Measurements from ENCODE around the gene NIN. TPM values are rescaled to one million over a fixed set of nuclear protein-coding genes. Genes with fewer than 3 reads are reported as not detected.

Gene NIN
- polyA plus RNA-seq, 1 donor from 2014 or later: 47.6 TPM

DNA sequence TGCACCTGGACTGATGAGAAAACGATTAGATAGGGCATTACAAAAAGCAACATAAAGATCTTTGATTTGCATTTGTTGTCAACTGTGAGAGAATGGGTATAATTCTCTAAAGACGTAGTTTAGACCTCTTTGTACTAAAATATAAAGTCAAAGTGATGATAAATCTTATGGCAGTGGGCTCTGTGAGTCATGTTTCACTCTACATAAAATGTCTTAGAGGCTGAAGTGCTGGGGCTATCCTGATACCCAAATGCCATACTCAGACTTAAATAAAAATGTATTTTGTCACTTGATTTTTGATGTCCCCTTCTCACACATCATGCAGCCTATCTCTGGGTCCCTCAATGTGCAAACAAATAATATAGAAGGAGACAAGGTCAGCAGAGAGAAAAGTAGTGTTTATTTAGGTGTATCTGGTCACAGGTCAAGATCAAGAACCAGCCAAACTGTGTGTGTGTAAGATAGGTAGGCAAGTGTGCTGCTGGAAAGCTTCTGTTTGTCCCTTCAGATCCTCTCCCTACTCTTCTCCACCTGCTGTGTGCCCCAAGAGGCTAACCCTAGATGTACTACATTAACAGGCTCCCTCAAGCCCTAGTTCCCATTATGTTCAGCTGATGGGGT, 7.0 kb upstream of the NIN start:
- H2AFZ ChIP-seq (ENCODE audit: low read depth, low read length): no peak overlapping the region
- H4K20me1 ChIP-seq (ENCODE audit: insufficient read depth): no peaks in the 10 kb centered on the region
- no peak for TF ChIP-seq RAD21 (conservative IDR thresholded peaks at IDR 0.05)
- TF ChIP-seq EZH2 (IDR thresholded peaks at IDR 0.05; ENCODE audit: borderline replicate concordance, insufficient read depth, low read length, poor library complexity, severe bottlenecking): no peak
- TF ChIP-seq TAF1 (IDR thresholded peaks at IDR 0.05; ENCODE audit: low read depth): no peak
- TF ChIP-seq EP300 (conservative IDR thresholded peaks at IDR 0.05; ENCODE audit: poor library complexity, severe bottlenecking): no peak
- TF ChIP-seq, protein P1, sequence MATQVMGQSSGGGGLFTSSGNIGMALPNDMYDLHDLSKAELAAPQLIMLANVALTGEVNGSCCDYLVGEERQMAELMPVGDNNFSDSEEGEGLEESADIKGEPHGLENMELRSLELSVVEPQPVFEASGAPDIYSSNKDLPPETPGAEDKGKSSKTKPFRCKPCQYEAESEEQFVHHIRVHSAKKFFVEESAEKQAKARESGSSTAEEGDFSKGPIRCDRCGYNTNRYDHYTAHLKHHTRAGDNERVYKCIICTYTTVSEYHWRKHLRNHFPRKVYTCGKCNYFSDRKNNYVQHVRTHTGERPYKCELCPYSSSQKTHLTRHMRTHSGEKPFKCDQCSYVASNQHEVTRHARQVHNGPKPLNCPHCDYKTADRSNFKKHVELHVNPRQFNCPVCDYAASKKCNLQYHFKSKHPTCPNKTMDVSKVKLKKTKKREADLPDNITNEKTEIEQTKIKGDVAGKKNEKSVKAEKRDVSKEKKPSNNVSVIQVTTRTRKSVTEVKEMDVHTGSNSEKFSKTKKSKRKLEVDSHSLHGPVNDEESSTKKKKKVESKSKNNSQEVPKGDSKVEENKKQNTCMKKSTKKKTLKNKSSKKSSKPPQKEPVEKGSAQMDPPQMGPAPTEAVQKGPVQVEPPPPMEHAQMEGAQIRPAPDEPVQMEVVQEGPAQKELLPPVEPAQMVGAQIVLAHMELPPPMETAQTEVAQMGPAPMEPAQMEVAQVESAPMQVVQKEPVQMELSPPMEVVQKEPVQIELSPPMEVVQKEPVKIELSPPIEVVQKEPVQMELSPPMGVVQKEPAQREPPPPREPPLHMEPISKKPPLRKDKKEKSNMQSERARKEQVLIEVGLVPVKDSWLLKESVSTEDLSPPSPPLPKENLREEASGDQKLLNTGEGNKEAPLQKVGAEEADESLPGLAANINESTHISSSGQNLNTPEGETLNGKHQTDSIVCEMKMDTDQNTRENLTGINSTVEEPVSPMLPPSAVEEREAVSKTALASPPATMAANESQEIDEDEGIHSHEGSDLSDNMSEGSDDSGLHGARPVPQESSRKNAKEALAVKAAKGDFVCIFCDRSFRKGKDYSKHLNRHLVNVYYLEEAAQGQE (IDR thresholded peaks at IDR 0.05; ENCODE audit: borderline replicate concordance): no peak
- no peak for TF ChIP-seq MXI1 (conservative IDR thresholded peaks at IDR 0.05; ENCODE audit: poor library complexity, severe bottlenecking)
- no peak for TF ChIP-seq POLR2AphosphoS5 (IDR thresholded peaks at IDR 0.05)
- H3K9me2 ChIP-seq (ENCODE audit: insufficient read depth, low read length): no peaks in the 10 kb centered on the region
- no peak overlapping the region for H3K9ac ChIP-seq (ENCODE audit: low read length)
- no peak overlapping the region for H3K4me2 ChIP-seq (ENCODE audit: low read length)
- no peaks in the 10 kb centered on the region for H3K9me3 ChIP-seq (ENCODE audit: low read length)
- H3K27me3 ChIP-seq (ENCODE audit: insufficient read depth, low read depth, low read length): no peaks in the 10 kb centered on the region
- no peaks in the 10 kb centered on the region for H3K36me3 ChIP-seq (ENCODE audit: insufficient read depth, low read length)
- no peak overlapping the region for H3K4me3 ChIP-seq (ENCODE audit: low read length)
- H3K27ac ChIP-seq (ENCODE audit: low read length): no peak overlapping the region
- H3K79me2 ChIP-seq (replicated peaks; ENCODE audit: insufficient read depth, low read length): no peaks in the 10 kb centered on the region
- H3F3A ChIP-seq (ENCODE audit: insufficient read depth, low read length, poor library complexity, severe bottlenecking): no peaks in the 10 kb centered on the region

DNA sequence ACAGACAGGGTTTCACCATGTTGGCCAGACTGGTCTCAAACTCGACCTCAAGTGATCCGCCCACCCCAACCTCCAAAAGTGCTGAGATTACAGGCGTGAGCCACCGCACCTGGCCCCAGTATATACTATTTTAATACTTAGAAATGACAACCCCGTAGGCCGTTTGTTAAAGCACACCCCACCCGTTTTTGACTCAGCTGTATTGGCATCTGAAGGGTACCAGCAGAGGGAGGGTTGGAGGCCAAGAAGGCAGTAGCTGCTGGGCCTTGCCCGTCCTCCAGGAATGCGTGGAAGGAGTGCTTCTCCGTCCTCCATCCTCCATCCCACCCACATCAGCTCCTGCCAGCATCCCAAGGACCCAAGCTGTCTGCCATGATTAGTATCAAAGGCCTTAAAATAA, 6.3 kb upstream of the NIN start:
- H3K9ac ChIP-seq (ENCODE audit: low read length): no peak overlapping the region
- no peak overlapping the region for H2AFZ ChIP-seq (ENCODE audit: low read depth, low read length)
- no peak overlapping the region for H3K4me3 ChIP-seq (ENCODE audit: low read length)
- no peaks in the 10 kb centered on the region for H4K20me1 ChIP-seq (ENCODE audit: insufficient read depth)
- no peak overlapping the region for H3K4me2 ChIP-seq (ENCODE audit: low read length)
- no peak for TF ChIP-seq EP300 (conservative IDR thresholded peaks at IDR 0.05; ENCODE audit: poor library complexity, severe bottlenecking)
- TF ChIP-seq SMC3 (conservative IDR thresholded peaks at IDR 0.05; ENCODE audit: poor library complexity): no peak
- no peak for TF ChIP-seq EZH2 (IDR thresholded peaks at IDR 0.05; ENCODE audit: borderline replicate concordance, insufficient read depth, low read length, poor library complexity, severe bottlenecking)
- TF ChIP-seq, protein P2, sequence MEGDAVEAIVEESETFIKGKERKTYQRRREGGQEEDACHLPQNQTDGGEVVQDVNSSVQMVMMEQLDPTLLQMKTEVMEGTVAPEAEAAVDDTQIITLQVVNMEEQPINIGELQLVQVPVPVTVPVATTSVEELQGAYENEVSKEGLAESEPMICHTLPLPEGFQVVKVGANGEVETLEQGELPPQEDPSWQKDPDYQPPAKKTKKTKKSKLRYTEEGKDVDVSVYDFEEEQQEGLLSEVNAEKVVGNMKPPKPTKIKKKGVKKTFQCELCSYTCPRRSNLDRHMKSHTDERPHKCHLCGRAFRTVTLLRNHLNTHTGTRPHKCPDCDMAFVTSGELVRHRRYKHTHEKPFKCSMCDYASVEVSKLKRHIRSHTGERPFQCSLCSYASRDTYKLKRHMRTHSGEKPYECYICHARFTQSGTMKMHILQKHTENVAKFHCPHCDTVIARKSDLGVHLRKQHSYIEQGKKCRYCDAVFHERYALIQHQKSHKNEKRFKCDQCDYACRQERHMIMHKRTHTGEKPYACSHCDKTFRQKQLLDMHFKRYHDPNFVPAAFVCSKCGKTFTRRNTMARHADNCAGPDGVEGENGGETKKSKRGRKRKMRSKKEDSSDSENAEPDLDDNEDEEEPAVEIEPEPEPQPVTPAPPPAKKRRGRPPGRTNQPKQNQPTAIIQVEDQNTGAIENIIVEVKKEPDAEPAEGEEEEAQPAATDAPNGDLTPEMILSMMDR (IDR thresholded peaks at IDR 0.05; ENCODE audit: poor library complexity, severe bottlenecking): no peak
- no peaks in the 10 kb centered on the region for H3K9me2 ChIP-seq (ENCODE audit: insufficient read depth, low read length)
- H3K9me3 ChIP-seq (ENCODE audit: low read length): no peaks in the 10 kb centered on the region
- H3K36me3 ChIP-seq (ENCODE audit: insufficient read depth, low read length): no peaks in the 10 kb centered on the region
- H3K79me2 ChIP-seq (replicated peaks; ENCODE audit: insufficient read depth, low read length): no peaks in the 10 kb centered on the region
- H3K27me3 ChIP-seq (ENCODE audit: insufficient read depth, low read depth, low read length): no peaks in the 10 kb centered on the region
- H3F3A ChIP-seq (ENCODE audit: insufficient read depth, low read length, poor library complexity, severe bottlenecking): no peaks in the 10 kb centered on the region
- H3K27ac ChIP-seq (ENCODE audit: low read length): no peak overlapping the region
